ENCODE data around the gene CENPV. TPM values are rescaled to one million over a fixed set of nuclear protein-coding genes. Genes with fewer than 3 reads are reported as not detected.
"Not testable (repeated sequence)": the region's sequence is repeated elsewhere in the genome, so short reads cannot be mapped to it uniquely, and the experiment has no call there.

Gene CENPV
- total RNA-seq, 1 donor from 2014 or later = 26.1 TPM

DNA sequence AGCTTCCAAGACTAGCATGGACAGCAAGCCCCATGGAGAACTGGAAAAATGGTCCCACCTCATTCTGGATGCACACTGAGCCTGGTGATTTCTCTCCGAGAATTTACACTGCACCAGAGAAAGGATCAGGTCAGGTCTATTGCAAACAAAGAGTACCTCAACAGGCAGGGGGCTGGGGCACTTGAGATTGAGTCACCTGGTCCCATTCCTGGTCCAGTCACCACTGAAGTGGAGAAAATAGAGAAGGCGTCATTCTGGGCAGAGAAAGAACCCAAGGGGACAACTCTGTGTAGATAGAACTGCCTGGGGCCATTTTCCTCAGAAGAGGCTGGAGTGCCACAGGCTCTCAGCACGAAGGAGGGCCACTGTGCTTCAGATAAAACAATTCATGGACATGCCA lies 38.4 kb downstream of the CENPV start:
- no peak for DNase-seq (ENCODE audit: low spot score)

DNA sequence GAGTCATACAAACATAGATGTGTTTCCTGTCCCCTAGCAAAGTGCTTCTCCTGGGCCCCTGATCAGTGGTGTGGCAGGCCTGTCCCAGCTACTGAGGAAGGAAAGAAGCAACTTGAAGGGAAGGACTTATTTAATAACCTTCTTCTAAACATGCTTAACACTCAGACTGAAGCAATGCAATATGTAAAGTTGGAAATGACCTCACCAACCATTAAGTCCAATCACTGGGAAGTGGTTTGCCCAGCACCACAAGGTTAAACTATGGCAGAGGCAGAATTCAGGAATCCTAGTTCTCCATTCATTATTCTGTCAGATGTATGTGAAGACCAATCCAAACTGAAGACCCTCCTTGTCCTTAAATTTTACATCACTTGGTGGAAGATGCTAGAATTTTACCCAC lies 39.1 kb downstream of the CENPV start:
- DNase-seq (ENCODE audit: low spot score) = no peak

DNA sequence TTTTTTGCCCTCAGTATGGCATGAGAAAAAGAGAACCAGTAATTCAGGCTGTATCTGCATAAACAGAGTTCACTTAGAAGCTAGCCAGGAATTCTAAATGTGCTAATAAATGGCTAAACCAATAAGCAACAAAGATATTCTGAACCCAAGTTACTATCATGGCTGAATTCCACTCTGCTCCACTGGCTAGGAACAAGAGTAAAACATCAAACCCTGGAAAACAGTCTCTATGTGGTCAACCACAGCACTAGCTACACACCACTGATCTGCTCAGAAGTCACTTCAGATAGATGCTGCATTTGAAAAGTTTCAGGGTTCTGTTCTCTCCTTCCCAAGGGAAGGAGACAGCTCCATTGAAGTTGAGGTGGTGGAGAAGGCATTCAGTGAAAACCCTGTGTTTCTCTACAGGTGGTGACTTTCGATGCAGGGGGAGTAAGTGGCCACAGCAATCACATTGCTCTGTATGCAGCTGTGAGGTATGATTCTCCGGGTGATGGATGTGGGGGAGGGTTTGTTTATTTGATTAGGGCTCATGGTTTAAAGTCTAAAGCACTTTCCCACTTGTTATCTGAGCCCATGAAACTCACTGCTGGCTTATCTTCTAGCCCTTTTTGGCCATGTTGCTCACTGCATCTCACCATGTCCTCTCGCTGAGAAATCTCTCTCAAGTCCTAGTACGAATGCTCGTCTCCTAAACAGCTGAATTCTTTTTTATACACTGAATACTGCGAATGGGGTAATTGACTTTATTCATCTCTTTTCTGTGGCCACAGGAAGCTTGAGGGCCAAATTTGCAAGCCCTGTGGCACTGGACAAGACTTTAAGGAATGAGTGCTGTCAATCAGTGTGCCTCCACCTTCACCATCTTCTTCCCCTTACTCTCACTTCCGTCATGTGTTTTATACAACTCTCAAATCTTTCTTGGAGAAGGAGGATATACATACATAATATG lies 39.9 kb downstream of the CENPV start:
- DNase-seq (ENCODE audit: low spot score) = no peak

- DNase-seq (ENCODE audit: low spot score) = not testable (repeated sequence)
Observed at GRCh38 chr17:16312061-16312460, 41.2 kb downstream of the CENPV start.

GRCh38 chr17:16306211-16306610 lies 47.1 kb downstream of the CENPV start:
- no peak for DNase-seq (ENCODE audit: low spot score)

- no peak for DNase-seq (ENCODE audit: low spot score)
Observed at GRCh38 chr17:16304830-16305229, 48.4 kb downstream of the CENPV start.

DNA sequence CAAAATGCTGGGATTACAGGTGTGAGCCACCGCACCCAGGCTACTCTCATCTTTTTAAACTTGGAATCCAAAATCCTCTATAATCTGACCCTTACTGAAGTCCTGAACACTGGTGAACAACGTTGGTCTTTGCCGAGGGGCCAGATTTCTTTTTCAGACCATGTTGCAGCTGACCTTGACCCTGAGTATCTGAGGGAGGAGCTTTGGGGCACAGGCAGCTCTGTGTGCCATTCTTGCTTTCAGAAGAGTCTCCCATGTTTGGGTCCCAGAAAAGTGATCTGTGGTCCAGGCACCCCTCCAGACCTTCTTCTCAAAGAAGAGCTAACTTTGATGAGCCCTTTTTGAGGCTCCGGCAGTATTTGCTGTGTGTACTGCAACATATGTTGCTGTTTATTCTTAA lies 50.4 kb downstream of the CENPV start:
- no peak for DNase-seq (ENCODE audit: low spot score)

GRCh38 chr17:16301963-16302855 lies 51.1 kb downstream of the CENPV start:
- DNase-seq (ENCODE audit: low spot score) = peak; percentile 33

- DNase-seq (ENCODE audit: low spot score) = peak; percentile 41
Observed at GRCh38 chr17:16300554-16300953, 52.7 kb downstream of the CENPV start.

- DNase-seq (ENCODE audit: low spot score) = no peak
Observed at GRCh38 chr17:16298140-16298662, 55.1 kb downstream of the CENPV start.

DNA sequence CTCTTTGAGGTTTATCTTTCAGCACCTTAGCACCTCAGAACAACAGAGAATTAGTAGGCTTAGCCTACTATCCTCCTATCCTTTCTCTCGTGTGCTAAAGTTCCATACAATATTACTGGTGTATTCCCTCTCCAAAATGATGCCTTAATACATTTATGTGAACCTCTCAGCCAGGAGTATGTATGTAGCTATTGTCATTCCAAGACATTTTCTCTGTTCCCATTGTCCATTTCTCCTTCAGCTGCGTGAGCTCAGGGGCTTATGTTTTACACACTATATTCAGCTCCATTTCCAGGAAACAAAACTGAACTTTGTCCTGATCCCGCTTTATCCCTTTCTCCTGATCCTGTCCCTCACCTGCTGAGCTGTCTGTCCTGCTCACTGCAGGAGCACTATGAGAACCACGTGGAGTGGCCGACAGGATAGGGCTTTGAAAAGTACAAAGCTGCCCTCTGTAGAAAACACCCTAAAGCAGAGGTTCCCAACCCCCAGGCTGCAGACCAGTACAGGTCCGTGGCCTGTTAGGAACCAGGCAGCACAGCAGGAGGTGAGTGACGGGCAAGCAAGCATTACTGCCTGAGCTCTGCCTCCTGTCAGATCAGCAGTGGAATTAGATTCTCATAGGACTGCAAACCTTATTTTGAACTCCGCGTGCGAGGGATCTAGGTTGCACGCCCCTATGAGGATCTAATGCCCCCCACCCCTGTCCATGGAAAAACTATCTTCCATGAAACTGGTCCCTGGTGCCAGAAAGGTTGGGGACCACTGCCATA lies 55.7 kb downstream of the CENPV start:
- peak; percentile 71 for DNase-seq (ENCODE audit: low spot score)

DNA sequence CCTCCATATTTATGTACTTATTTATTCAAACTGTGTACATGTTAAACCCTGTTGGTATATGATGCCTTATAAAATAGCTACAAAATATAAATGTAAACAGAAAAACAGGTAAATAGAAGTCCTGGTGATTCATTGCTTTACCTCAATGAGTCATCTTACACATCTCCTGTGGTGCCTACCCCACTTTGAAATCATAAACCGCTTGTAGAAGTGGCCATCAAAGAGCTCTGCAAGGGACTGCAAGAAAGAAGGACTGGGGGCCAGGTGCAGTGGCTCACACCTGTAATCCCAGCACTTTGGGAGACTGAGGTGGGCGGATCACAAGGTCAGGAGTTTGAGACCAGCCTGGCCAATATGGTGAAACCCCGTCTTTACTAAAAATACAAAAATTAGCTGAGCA lies 57.2 kb downstream of the CENPV start:
- not testable (repeated sequence) for DNase-seq (ENCODE audit: low spot score)

DNA sequence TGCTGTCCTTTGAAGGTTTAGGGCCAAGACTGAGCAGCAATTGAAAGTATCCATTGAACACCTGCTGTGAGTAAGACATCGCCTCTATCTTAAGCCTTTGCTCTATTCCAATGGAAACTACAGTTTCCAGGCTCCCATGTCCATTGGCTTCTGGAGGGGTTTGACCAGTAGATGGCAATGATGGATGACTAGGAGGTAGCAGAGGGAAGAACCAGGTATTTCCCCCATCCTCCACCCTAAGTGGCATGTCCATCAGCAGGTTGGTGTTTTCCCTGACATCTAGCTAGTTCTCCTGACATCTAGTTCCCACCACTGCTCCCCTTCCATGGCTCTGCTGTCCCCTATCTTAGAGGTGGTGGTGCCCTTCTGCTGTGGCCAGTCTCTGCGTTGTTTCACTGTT lies 58.7 kb downstream of the CENPV start:
- no peak for DNase-seq (ENCODE audit: low spot score)

DNA sequence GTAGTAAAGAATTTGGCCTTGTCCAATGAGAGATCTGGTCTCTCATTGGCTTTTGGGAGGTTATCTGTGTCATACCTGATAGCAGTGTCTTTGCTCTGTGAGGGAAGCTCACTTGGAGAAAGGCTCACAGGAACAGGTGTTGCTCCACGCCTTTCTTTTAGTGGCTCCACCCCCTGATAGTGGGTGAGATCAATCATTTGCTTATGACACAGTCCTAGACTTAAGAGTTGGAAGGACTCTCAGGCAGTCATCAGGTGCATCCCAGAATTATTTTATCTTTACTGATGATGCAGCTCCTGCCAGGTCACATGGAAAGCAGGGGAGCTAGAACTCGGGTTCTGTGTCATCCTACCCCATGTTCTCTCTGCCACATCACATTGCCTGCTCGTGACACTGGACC lies 59.3 kb downstream of the CENPV start:
- DNase-seq (ENCODE audit: low spot score) = no peak

Other genes with a start within 250 kb of the CENPV start
- gene NCOR1, start 137.9 kb downstream of the CENPV start, total RNA-seq = 142 TPM
- 42.9 TPM for gene PIGL, start 136.3 kb downstream of the CENPV start, total RNA-seq
- 967 TPM for gene UBB, start 27.6 kb upstream of the CENPV start, total RNA-seq
- 43.7 TPM for gene TRPV2, start 62.1 kb upstream of the CENPV start, total RNA-seq
- gene LRRC75A, start 138.7 kb upstream of the CENPV start, total RNA-seq = 3.1 TPM
- gene ZNF287, start 215.7 kb upstream of the CENPV start, total RNA-seq = 6.6 TPM

All from mesenteric fat pad (tissue), 1 donor.